Activated gamma-delta T cell treated with anti-CD3 and anti-CD28 coated beads, Interleukin-2, amount 50 U/mL, for 16 hours (primary cell): ENCODE results near the gene DHRSX.
"Not testable (repeated sequence)": the region's sequence is repeated elsewhere in the genome, so short reads cannot be mapped to it uniquely, and the experiment has no call there.

Source experiments
- DNase-seq: peaks from one replicate; pipeline ENCODE4 v3.0.0-alpha.2; 2020; ENCODE audit warnings: low read depth

Gene DHRSX

GRCh38 chrX:2211667-2212066, 289.1 kb downstream of the DHRSX start:
- not testable (repeated sequence) for DNase-seq

- DNase-seq = no peak
These were observed 307.5 kb downstream of the DHRSX start for GRCh38 chrX:2193273-2193592.

GRCh38 chrX:2192584-2193272, 308.0 kb downstream of the DHRSX start:
- DNase-seq = no peak

GRCh38 chrX:2188840-2189239, 311.9 kb downstream of the DHRSX start:
- DNase-seq = no peak

- DNase-seq = no peak
These were observed 312.4 kb downstream of the DHRSX start for GRCh38 chrX:2188330-2188792.

GRCh38 chrX:2187352-2188115, 313.2 kb downstream of the DHRSX start:
- DNase-seq = no peak

GRCh38 chrX:2185341-2186082, 315.3 kb downstream of the DHRSX start:
- no peak for DNase-seq

GRCh38 chrX:2184089-2184488, 316.7 kb downstream of the DHRSX start:
- DNase-seq = no peak

GRCh38 chrX:2183193-2183725, 317.5 kb downstream of the DHRSX start:
- no peak for DNase-seq

GRCh38 chrX:2177541-2177940, 323.2 kb downstream of the DHRSX start:
- no peak for DNase-seq

- no peak for DNase-seq
These were observed 324.0 kb downstream of the DHRSX start for GRCh38 chrX:2176733-2177132.

- no peak for DNase-seq
These were observed 324.5 kb downstream of the DHRSX start for GRCh38 chrX:2176274-2176673.

GRCh38 chrX:2172359-2172758, 328.4 kb downstream of the DHRSX start:
- DNase-seq = no peak
